HL-60 (cell line): ENCODE results near the gene TNFRSF8.

Source experiments
- DNase-seq, 2 experiments: peaks; one replicate each; pipeline ENCODE4 v3.0.0-alpha.2; 2010 to 2020; ENCODE audit warnings: low read depth in 1 of 2, low spot score in 1 of 2
- H3K27ac ChIP-seq: fragments of 250-450 bp; sonication (Bioruptor Pico); replicated peaks from 2 replicates; pipeline ENCODE4 v1.5.1; 2020; ENCODE audit warnings: mild to moderate bottlenecking, moderate library complexity
- H3K27me3 ChIP-seq: fragments of 250-450 bp; sonication (Bioruptor Pico); 2 replicates; pipeline ENCODE4 v1.5.1; 2021; ENCODE audit warnings: mild to moderate bottlenecking, moderate library complexity; ENCODE audit not compliant: insufficient read depth, poor library complexity, severe bottlenecking
- H3K4me3 ChIP-seq: replicated peaks from 2 replicates; pipeline ENCODE4 v1.5.1; 2011; ENCODE audit warnings: mild to moderate bottlenecking, control low read depth, low read length; ENCODE audit not compliant: insufficient read depth
- GABPA ChIP-seq: IDR thresholded peaks from 2 replicates; pipeline ENCODE4 v1.6.1; 2012; ENCODE audit warnings: low read depth
- POLR2AphosphoS5 ChIP-seq: IDR thresholded peaks from 2 replicates; pipeline ENCODE4 v1.6.1; 2012; ENCODE audit warnings: low read depth
- SPI1 ChIP-seq: IDR thresholded peaks from 2 replicates; pipeline ENCODE4 v1.6.1; 2012; ENCODE audit warnings: low read depth, mild to moderate bottlenecking, borderline replicate concordance
- TF ChIP-seq, protein P1 (sequence below): IDR thresholded peaks from 2 replicates; pipeline ENCODE4 v1.6.1; 2012; ENCODE audit warnings: low read depth; ENCODE audit not compliant: insufficient replicate concordance
- TF ChIP-seq, protein P2 (sequence below): IDR thresholded peaks from one replicate; pipeline ENCODE4 v1.5.1; 2011; ENCODE audit warnings: low read length, control low read depth, inconsistent platforms; ENCODE audit not compliant: insufficient read depth

Gene TNFRSF8

GRCh38 chr1:12015499-12015898 is 47.6 kb upstream of the TNFRSF8 start:
- Histone ChIP-seq H3K4me3 (no peak overlapping the region), H3K27ac (no peak overlapping the region), H3K27me3 (no peaks in the 10 kb centered on the region)
- no peak for DNase-seq
- TF ChIP-seq SPI1 = no peak
- no peak for TF ChIP-seq GABPA
- TF ChIP-seq, protein P1, sequence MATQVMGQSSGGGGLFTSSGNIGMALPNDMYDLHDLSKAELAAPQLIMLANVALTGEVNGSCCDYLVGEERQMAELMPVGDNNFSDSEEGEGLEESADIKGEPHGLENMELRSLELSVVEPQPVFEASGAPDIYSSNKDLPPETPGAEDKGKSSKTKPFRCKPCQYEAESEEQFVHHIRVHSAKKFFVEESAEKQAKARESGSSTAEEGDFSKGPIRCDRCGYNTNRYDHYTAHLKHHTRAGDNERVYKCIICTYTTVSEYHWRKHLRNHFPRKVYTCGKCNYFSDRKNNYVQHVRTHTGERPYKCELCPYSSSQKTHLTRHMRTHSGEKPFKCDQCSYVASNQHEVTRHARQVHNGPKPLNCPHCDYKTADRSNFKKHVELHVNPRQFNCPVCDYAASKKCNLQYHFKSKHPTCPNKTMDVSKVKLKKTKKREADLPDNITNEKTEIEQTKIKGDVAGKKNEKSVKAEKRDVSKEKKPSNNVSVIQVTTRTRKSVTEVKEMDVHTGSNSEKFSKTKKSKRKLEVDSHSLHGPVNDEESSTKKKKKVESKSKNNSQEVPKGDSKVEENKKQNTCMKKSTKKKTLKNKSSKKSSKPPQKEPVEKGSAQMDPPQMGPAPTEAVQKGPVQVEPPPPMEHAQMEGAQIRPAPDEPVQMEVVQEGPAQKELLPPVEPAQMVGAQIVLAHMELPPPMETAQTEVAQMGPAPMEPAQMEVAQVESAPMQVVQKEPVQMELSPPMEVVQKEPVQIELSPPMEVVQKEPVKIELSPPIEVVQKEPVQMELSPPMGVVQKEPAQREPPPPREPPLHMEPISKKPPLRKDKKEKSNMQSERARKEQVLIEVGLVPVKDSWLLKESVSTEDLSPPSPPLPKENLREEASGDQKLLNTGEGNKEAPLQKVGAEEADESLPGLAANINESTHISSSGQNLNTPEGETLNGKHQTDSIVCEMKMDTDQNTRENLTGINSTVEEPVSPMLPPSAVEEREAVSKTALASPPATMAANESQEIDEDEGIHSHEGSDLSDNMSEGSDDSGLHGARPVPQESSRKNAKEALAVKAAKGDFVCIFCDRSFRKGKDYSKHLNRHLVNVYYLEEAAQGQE = no peak
- TF ChIP-seq, protein P2, sequence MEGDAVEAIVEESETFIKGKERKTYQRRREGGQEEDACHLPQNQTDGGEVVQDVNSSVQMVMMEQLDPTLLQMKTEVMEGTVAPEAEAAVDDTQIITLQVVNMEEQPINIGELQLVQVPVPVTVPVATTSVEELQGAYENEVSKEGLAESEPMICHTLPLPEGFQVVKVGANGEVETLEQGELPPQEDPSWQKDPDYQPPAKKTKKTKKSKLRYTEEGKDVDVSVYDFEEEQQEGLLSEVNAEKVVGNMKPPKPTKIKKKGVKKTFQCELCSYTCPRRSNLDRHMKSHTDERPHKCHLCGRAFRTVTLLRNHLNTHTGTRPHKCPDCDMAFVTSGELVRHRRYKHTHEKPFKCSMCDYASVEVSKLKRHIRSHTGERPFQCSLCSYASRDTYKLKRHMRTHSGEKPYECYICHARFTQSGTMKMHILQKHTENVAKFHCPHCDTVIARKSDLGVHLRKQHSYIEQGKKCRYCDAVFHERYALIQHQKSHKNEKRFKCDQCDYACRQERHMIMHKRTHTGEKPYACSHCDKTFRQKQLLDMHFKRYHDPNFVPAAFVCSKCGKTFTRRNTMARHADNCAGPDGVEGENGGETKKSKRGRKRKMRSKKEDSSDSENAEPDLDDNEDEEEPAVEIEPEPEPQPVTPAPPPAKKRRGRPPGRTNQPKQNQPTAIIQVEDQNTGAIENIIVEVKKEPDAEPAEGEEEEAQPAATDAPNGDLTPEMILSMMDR = no peak

GRCh38 chr1:12016182-12016581 is 46.9 kb upstream of the TNFRSF8 start:
- Histone ChIP-seq H3K4me3 (no peak overlapping the region), H3K27ac (0 out of 2 replicates have a peak overlapping the region, but pooled peaks have one; percentile 2), H3K27me3 (no peaks in the 10 kb centered on the region)
- no peak for DNase-seq
- TF ChIP-seq SPI1 (no peak), GABPA (no peak), POLR2AphosphoS5 (no peak)
- TF ChIP-seq, protein P2 = no peak
- TF ChIP-seq, protein P1 = no peak

GRCh38 chr1:12019858-12020509 is 43.1 kb upstream of the TNFRSF8 start:
- DNase-seq = peak; percentile 47 to 82
- peak overlapping the region; percentile 97 for H3K4me3 ChIP-seq
- H3K27ac ChIP-seq = peak overlapping the region; percentile 80
- no peak for TF ChIP-seq GABPA
- TF ChIP-seq SPI1 = no peak
- TF ChIP-seq POLR2AphosphoS5 = no peak
- TF ChIP-seq, protein P1 = no peak
- no peaks in the 10 kb centered on the region for H3K27me3 ChIP-seq
